IMR-90 (cell line): ENCODE data around the gene ERBB4. TPM values are rescaled to one million over a fixed set of nuclear protein-coding genes. Genes with fewer than 3 reads are reported as not detected.

Source experiments
- ATAC-seq: fragments of 200-7000 bp; cut with Tn5 transposase; 2 replicates; pipeline ENCODE4 v1.9.1; 2020; ENCODE audit warnings: low read depth, mild to moderate bottlenecking, moderate library complexity
- BruUV-seq: library from RNA; stranded (reverse); fragments of 400-500 nt; replicated peaks from 2 replicates; lab custom pipeline; 2021; lab: Mats Ljungman, UMichigan
- CTCF ChIA-PET: fragments of 300-600 bp; formaldehyde crosslinking; extraction: SDS; loops from one replicate; lab custom pipeline; 2021; ENCODE audit warnings: antibody characterized with exemption; lab: Yijun Ruan, JAX
- POLR2A ChIA-PET: fragments of 300-600 bp; sonication (Branson Sonifier 250); formaldehyde crosslinking; loops from one replicate; lab custom pipeline; 2022; ENCODE audit warnings: antibody characterized with exemption; ENCODE audit not compliant: unreplicated experiment; lab: Charles Lee
- DNase-seq: peaks from one replicate; pipeline ENCODE4 v3.0.0; 2013
- H2AFZ ChIP-seq: replicated peaks from 2 replicates; pipeline ENCODE3; 2013; ENCODE audit warnings: low read length, mild to moderate bottlenecking; ENCODE audit not compliant: poor library complexity
- H2AK5ac ChIP-seq: 2 replicates; pipeline ENCODE4 v1.6.1; 2013; ENCODE audit warnings: low read depth, low read length, inconsistent platforms
- H2AK9ac ChIP-seq: replicated peaks from 2 replicates; pipeline ENCODE3; 2013; ENCODE audit warnings: mild to moderate bottlenecking, low read depth, low read length, moderate library complexity; ENCODE audit not compliant: poor library complexity
- H2BK120ac ChIP-seq: 2 replicates; pipeline ENCODE4 v1.6.1; 2013; ENCODE audit warnings: low read depth, low read length, inconsistent platforms
- H2BK15ac ChIP-seq: 3 replicates; pipeline ENCODE4 v1.6.1; 2013; ENCODE audit warnings: low read depth, low read length, inconsistent platforms
- H2BK20ac ChIP-seq: 2 replicates; pipeline ENCODE4 v1.6.1; 2013; ENCODE audit warnings: low read depth, mild to moderate bottlenecking, inconsistent platforms, low read length, moderate library complexity
- H2BK5ac ChIP-seq: 2 replicates; pipeline ENCODE4 v1.6.1; 2013; ENCODE audit warnings: mild to moderate bottlenecking, low read depth, low read length, inconsistent platforms; ENCODE audit not compliant: poor library complexity, severe bottlenecking
- H3K14ac ChIP-seq: replicated peaks from 2 replicates; pipeline ENCODE4 v1.6.1; 2013; ENCODE audit warnings: low read depth, low read length, inconsistent platforms
- H3K18ac ChIP-seq: 2 replicates; pipeline ENCODE4 v1.6.1; 2013; ENCODE audit warnings: low read depth, low read length, control low read depth
- H3K23ac ChIP-seq: 2 replicates; pipeline ENCODE4 v1.6.1; 2013; ENCODE audit warnings: low read depth, low read length, inconsistent platforms
- H3K27ac ChIP-seq: 2 replicates; pipeline ENCODE4 v1.5.1; 2013; ENCODE audit warnings: mild to moderate bottlenecking, control low read depth, low read length; ENCODE audit not compliant: insufficient read depth
- H3K27me3 ChIP-seq: 2 replicates; pipeline ENCODE4 v1.6.1; 2013; ENCODE audit warnings: low read length; ENCODE audit not compliant: control insufficient read depth, insufficient read depth
- H3K36me3 ChIP-seq: 2 replicates; pipeline ENCODE4 v1.6.1; 2013; ENCODE audit warnings: low read length, mixed read lengths; ENCODE audit not compliant: control insufficient read depth, insufficient read depth
- H3K4ac ChIP-seq: 2 replicates; pipeline ENCODE4 v1.6.1; 2013; ENCODE audit warnings: low read depth, low read length, inconsistent platforms
- H3K4me1 ChIP-seq: 2 replicates; pipeline ENCODE4 v1.6.1; 2013; ENCODE audit warnings: low read length, mixed read lengths; ENCODE audit not compliant: control insufficient read depth, insufficient read depth
- H3K4me2 ChIP-seq: 2 replicates; pipeline ENCODE4 v1.6.1; 2013; ENCODE audit warnings: low read depth, mild to moderate bottlenecking, control low read depth, low read length, moderate library complexity
- H3K4me3 ChIP-seq: 2 replicates; pipeline ENCODE4 v1.5.1; 2013; ENCODE audit warnings: low read depth, mild to moderate bottlenecking, control low read depth, low read length, moderate library complexity; ENCODE audit not compliant: insufficient read depth
- H3K56ac ChIP-seq: 2 replicates; pipeline ENCODE4 v1.6.1; 2013; ENCODE audit warnings: low read length, inconsistent platforms; ENCODE audit not compliant: insufficient read depth; ENCODE audit errors: extremely low read depth
- H3K79me1 ChIP-seq, 2 experiments: 2 replicates each; pipeline ENCODE4 v1.6.1; 2013; ENCODE audit warnings: low read length in 2 of 2, inconsistent platforms in 1 of 2, low read depth in 1 of 2
- H3K9ac ChIP-seq: 2 replicates; pipeline ENCODE4 v1.6.1; 2013; ENCODE audit warnings: low read depth, low read length, control low read depth
- H3K9me1 ChIP-seq: 2 replicates; pipeline ENCODE4 v1.6.1; 2013; ENCODE audit warnings: low read length, inconsistent platforms; ENCODE audit not compliant: insufficient read depth
- H3K9me3 ChIP-seq: 2 replicates; pipeline ENCODE4 v1.6.1; 2013; ENCODE audit warnings: low read length; ENCODE audit not compliant: control insufficient read depth, insufficient read depth
- H4K20me1 ChIP-seq: 2 replicates; pipeline ENCODE4 v1.6.1; 2013; ENCODE audit warnings: low read length, inconsistent platforms; ENCODE audit not compliant: insufficient read depth
- H4K5ac ChIP-seq: 2 replicates; pipeline ENCODE4 v1.6.1; 2013; ENCODE audit warnings: mild to moderate bottlenecking, low read depth, low read length, control low read depth
- H4K8ac ChIP-seq, 2 experiments: 2 replicates each; pipeline ENCODE4 v1.6.1; 2013; ENCODE audit warnings: low read depth in 2 of 2, low read length in 2 of 2, control low read depth in 1 of 2, inconsistent platforms in 1 of 2
- H4K91ac ChIP-seq: 2 replicates; pipeline ENCODE4 v1.6.1; 2013; ENCODE audit warnings: low read depth, low read length, inconsistent platforms; ENCODE audit not compliant: insufficient read depth
- CHD1 ChIP-seq: IDR thresholded peaks from 2 replicates; pipeline ENCODE4 v1.6.1; 2012; ENCODE audit warnings: low read depth, low read length, improper control_type of control experiment
- MAFK ChIP-seq: IDR thresholded peaks from 2 replicates; pipeline ENCODE4 v1.6.1; 2012; ENCODE audit warnings: low read depth, low read length, improper control_type of control experiment
- WGBS, 2 experiments: methylation state at CpG; one replicate each; pipeline versions ENCODE4 v1.1.5 to v1.1.7; 2013; ENCODE audit warnings: missing lambda C conversion rate in 2 of 2; ENCODE audit not compliant: insufficient read length in 1 of 2; ENCODE audit errors: extremely low coverage in 2 of 2; 5-methylcytosine and 5-hydroxymethylcytosine counted together
- dilution Hi-C: fragments of 300-500 bp; cut with HindIII; formaldehyde crosslinking; loops from one replicate; pipeline ENCODE4 v1.14.3; 2018; ENCODE audit warnings: low sequenced_read_pairs; ENCODE audit not compliant: unreplicated experiment
- in situ Hi-C: fragments of 300-500 bp; cut with MboI; formaldehyde crosslinking; loops from 3 replicates; pipeline ENCODE4 v1.14.3; 2019; ENCODE audit warnings: low sequenced_read_pairs, inconsistent platforms, mixed read lengths
- intact Hi-C: fragments of 100-400 bp; cut with micrococcal nuclease; formaldehyde crosslinking; loops from 2 replicates; pipeline ENCODE4 v1.10.0; 2022
- polyA plus RNA-seq, 3 experiments: library from polyadenylated mRNA; depleted of rRNA; stranded (reverse); fragments of >200 nt; gene quantifications; 2 replicates each; pipeline ENCODE4 v1.2.3, GENCODE V29; 2012; ENCODE audit warnings: low replicate concordance in 1 of 3
- total RNA-seq: library from RNA; depleted of rRNA; stranded (reverse); fragments of >200 nt; gene quantifications from 2 replicates; pipeline ENCODE4 v1.2.3, GENCODE V29; 2012
- TF ChIP-seq, protein P1 (sequence below): conservative IDR thresholded peaks from 2 replicates; pipeline ENCODE4 v1.5.1; 2012; ENCODE audit warnings: mild to moderate bottlenecking, low read depth, low read length, improper control_type of control experiment

Gene ERBB4
- total and polyA plus RNA-seq, 2 of the 4 experiments (the other 2 are of a cell fraction): not detected

DNA sequence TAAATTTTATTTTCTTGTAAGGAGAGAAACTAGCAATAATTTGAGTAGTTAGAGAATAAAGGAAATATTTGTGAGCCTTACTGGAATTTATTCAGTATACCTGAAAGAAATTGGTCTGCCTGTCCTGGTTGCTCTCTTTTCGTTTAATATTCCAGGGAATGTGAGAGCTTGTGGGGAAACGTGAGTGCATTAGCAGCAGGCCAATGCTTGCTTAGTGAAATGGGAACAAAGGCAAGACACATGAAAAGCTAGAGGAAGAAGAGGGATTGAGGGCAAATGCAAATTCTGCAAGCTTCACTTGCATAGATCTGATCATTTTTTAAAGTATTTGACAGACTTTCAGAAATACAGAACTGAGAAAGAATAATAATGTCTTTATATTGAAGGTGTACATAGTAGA is 111.0 kb downstream of the ERBB4 start:
- CTCF ChIA-PET: no interaction called here
- DNase-seq (no peak), ATAC-seq (no peak)
- no peak overlapping the region for H3K18ac ChIP-seq
- H2BK5ac ChIP-seq: no peak overlapping the region
- no peak overlapping the region for H3K4ac ChIP-seq
- H2BK20ac ChIP-seq: no peak overlapping the region
- in situ Hi-C loops: no loop called here
- no CpG with 5 or more reads among the region's 2 CpGs for WGBS, 2 experiments
- POLR2A ChIA-PET: interaction anchor here (0.6 kb wide), 1 partner anchor 10 kb away, joined by 3 read pairs; no protein-coding TSS in a partner anchor
- H2BK15ac ChIP-seq: no peak overlapping the region
- no peak overlapping the region for H2AK9ac ChIP-seq
- H4K91ac ChIP-seq: no peak overlapping the region
- H2AK5ac ChIP-seq: no peak overlapping the region
- H2AFZ ChIP-seq: no peak overlapping the region
- no peaks in the 10 kb centered on the region for H3K27me3 ChIP-seq
- TF ChIP-seq, protein P1, sequence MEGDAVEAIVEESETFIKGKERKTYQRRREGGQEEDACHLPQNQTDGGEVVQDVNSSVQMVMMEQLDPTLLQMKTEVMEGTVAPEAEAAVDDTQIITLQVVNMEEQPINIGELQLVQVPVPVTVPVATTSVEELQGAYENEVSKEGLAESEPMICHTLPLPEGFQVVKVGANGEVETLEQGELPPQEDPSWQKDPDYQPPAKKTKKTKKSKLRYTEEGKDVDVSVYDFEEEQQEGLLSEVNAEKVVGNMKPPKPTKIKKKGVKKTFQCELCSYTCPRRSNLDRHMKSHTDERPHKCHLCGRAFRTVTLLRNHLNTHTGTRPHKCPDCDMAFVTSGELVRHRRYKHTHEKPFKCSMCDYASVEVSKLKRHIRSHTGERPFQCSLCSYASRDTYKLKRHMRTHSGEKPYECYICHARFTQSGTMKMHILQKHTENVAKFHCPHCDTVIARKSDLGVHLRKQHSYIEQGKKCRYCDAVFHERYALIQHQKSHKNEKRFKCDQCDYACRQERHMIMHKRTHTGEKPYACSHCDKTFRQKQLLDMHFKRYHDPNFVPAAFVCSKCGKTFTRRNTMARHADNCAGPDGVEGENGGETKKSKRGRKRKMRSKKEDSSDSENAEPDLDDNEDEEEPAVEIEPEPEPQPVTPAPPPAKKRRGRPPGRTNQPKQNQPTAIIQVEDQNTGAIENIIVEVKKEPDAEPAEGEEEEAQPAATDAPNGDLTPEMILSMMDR: no peak
- TF ChIP-seq CHD1 (no peak), MAFK (no peak)
- intact Hi-C loops: no loop called here
- no peak overlapping the region for H3K23ac ChIP-seq
- H3K4me2 ChIP-seq: no peak overlapping the region
- no peak overlapping the region for H3K14ac ChIP-seq
- H2BK120ac ChIP-seq: no peak overlapping the region
- H3K56ac ChIP-seq: no peak overlapping the region
- no peaks in the 10 kb centered on the region for H3K36me3 ChIP-seq
- no peaks in the 10 kb centered on the region for H4K20me1 ChIP-seq
- no peaks in the 10 kb centered on the region for H3K4me1 ChIP-seq
- dilution Hi-C loops: no loop called here
- no peaks in the 10 kb centered on the region for H3K9me1 ChIP-seq
- H3K79me1 ChIP-seq: no peaks in the 10 kb centered on the region
- no peaks in the 10 kb centered on the region for H3K9me3 ChIP-seq
- no TSS peak for BruUV-seq
- H3K9ac ChIP-seq: no peak overlapping the region
- no peak overlapping the region for H4K5ac ChIP-seq
- no peak overlapping the region for H4K8ac ChIP-seq
- H3K27ac ChIP-seq: no peak overlapping the region
- no peak overlapping the region for H3K4me3 ChIP-seq
